Iris pigment epithelial cell (primary cell): ENCODE results near the gene WDR89.
"Not testable (repeated sequence)": the region's sequence is repeated elsewhere in the genome, so short reads cannot be mapped to it uniquely, and the experiment has no call there.

ENCODE experiments used
- DNase-seq: peaks from one replicate; pipeline ENCODE4 v3.0.0-alpha.2; 2011; ENCODE audit warnings: low read depth

The WDR89 gene

DNA sequence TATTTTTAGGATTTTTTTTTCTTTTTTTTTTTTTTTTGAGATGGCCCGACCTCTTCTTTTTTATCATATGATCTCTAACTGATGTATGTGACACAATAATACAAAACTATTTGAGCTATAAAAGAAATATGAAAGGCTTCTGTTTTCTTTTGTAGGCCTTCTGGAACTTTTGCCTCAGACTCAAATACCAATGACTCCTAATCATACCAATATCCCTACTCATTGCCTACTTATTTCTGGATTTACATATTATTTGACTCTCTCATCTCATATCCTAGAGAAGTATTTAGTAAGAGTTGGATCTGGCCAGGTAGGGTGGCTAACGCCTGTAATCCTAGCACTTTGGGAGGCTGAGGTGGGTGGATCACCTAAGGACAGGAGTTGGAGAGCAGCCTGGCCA lies 12.7 kb upstream of the WDR89 start:
- DNase-seq = peak; percentile 54

DNA sequence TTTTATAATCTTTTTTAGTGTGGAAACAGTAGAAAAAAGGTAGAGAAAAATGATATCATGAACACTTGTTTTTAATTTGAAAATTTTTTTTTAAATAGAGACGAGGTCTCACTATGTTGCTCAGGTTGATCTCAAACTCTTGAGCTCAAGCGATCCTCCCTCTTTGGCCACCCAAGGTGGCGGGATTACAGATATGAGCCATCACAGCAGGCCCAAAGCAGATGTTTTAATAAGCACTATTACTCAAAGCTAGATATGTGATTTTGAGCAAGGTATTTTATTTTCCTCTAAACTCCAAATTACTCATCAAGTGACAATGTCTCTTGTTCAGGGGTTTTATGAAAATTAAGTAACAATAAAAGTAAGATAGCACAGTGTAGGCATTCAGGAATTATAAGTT lies 10.7 kb upstream of the WDR89 start:
- no peak for DNase-seq

DNA sequence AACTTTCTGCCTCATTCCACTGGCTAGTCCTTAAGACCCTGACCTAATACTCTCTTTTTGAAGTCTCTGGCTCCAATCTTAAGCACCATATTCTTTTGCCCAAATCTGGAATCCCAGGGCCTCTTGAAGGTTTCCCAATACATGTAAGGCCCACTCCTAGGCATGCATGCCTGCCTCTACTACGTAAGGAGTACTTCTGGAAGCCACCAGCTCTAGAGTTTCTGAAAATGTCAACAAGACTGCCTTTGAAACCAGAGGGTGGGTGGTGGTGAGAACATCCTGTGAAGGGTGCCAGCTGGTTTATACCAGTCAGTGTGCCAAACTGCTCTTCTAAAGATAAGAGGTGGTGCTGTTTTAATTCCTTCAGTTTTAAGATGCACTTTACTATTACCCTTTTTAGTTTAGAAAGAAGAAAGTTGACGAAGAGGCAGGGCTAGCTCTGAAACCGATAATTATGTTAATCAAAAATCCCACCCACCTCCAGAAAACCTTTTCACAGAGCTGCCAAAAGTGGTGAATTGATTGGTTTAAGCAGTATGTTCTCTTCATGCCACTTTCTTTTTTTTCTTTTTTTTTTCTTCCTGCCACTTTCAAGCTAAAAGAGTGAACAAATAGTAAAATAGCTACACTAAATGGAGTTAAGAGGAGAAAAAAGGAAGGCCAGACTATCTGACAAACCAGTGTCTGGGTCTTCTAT lies 8.7 kb upstream of the WDR89 start:
- no peak for DNase-seq

DNA sequence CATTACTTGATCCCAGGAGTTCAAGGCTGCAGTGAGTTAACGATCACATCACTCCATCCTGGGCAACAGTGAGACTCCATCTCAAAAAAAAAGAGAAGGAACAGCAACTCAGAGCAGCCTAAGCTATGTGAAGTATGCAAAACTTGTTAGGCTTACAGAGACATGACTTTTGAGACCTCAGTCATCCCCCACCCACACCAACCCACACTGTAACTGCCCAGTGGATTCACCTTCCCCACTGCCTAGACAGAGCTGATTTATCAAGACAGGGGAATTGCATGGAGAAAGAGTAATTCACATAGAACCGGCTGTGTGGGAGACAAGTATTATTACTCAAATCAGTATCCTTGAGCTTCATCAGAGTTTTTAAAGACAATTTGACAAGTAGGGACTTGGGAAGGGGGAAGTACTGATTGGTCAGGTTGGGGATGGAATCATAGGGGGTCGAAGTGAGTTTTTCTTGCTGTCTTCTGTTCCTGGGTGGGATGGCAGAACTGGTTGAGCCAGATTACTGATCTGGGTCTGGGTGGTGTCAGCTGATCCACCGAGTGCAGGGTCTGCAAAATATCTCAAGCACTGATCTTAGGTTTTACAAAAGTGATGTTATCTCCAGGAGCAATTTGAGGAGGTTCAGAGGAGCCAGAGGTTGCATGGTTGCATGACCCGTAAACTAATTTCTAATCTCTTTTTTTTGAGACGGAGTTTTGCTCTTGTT lies 6.2 kb upstream of the WDR89 start:
- DNase-seq = peak; percentile 19

DNA sequence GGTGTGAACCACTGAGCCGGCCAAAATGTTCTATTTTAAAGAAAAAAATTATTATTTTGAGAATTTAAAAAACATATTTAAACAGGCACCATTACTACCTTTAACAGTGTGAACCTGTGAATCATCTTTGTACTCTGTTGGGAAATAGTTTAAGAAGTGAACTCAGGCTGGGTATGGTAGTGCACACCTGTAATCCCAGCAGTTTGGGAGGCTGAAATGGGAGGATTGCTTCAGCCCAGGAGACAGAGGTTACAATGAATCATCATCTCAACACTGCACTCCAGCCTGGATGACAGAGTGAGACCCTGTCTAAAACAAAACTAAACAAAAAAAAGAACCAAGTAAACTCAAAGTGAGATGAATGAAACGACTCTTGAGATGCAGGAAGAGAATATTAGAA lies 3.1 kb upstream of the WDR89 start:
- no peak for DNase-seq

DNA sequence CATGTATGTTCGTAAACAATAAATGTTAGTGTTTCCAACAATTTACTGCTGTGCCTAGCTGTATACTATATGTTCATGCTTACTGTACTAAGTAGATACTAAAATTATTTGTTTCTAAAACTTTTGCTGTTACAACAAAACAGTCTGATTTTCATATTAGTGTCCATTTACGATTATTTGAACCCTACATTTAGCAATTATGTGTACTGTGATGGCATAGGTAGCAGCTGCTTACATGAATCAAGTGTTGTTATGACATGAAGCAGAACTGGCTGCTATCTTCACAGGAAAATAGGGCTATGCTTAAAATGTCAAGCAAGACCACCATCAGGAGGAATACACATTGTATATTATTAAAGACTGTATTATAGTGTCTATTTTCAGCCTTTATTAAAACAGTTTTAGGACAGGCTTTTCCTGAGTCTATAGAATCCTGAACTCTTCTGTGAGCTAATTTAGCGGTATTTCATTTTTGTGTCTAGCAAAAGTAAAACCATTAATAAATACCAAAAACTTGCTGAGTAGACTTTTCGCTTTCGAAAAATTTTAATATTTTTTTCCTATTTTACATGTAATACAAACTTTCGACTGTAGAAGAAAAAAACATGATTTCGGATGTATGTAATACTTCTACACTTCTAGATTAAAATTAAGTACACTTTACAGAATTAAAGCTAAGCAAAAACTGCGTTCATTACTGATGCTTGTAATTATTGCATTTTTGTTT lies 1.1 kb upstream of the WDR89 start:
- no peak for DNase-seq

DNA sequence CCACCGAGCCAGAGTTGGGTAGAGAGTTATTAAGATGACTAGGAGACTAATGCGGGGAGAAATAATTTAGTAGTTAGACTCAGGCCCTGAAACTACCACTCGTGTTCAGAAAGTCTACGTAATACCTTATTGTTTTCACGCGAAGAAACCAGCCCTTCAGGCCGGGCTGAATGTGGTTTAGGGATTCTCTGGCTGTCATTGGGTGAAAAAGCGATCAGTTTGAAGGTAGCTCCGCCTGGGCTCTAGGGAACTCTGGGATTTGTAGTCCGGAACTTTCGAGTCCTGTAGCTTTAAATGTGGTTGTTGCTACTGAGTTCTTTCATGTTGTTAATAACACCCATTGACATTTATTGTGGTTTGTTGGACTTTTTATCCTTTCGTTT lies 549 bp upstream of the WDR89 start:
- peak; percentile 98 for DNase-seq

DNA sequence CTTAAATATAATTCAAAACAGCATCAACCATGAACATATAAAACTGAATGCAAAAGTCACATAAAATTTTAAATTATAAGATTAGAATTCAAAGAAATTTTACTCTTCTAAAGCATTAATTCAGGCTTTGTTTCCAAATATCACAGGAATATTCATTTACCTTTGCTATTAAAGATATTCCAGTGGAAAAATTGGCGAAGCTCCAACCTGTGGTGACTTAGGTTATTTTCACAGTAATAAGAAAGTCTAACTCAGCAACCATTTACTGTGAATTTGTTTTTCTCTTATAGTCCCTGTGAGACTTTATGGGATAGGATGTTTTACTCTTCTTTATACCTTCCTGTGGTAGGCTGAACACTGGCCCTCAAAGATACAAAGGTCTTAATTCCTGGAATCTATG lies 3.2 kb downstream of the WDR89 start:
- DNase-seq = no peak

DNA sequence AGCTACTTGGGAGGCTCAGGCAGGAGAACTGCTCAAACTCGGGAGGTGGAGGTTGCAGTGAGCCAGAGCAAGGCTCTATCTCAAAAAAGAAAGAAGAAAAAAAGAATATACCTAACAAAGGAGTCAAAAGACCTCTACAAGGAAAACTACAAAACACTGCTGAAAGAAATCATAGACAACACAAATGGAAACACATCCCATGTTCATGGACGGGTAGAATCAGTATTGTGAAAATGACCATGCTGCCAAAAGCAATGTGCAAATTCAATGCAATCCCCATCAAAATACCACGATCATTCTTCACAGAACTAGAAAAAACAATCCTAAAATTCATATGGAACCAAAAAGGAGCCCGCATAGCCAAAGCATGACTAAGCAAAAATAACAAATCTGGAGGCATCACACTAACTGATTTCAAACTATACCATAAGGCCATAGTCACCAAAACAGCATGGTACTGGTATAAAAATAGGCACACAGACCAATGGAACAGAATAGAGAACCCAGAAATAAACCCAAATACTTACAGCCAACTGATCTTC lies 5.5 kb downstream of the WDR89 start:
- DNase-seq = not testable (repeated sequence)

DNA sequence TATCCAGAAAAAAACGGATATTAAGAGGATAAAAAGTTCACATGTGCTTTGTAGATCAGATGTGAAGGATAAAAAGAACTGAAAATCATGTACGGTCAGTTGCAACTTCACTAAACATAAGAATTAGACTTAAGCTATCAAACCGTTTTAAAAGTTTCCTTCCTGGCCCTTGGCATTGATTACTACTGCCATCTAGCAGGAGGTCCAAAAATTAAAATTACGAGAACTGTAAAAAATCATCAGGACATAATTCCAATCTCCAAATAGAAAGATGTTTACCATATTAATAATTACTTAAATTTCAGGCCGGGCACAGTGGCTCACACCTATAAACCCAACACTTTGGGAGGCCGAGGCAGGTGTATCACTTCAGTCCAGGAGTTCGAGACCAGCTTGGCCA lies 7.9 kb downstream of the WDR89 start:
- no peak for DNase-seq

DNA sequence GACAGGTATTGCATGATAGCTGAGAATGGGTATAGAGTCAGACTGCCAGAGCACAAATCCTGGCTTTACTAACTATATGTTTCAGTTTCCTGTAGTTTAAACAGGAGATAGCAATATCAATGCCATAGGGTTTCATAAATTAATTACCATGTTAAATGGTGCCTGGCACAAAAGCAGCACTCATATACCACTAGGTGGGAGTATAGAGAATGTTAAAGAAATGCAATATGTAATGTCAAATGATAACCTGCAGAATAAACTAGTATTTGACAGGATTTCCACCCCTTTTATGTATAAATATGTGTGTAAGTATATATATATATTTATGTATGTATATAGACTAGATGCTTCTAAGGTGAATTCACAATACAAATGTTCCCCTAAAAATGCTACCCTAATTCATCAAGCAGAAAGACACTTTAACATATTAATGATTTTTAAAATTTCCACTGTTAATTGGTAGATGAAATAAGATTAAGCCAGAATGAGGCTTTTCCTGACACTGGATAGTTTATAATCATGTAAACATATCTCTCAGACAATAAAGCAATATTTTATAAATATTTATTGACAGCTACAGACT lies 8.6 kb downstream of the WDR89 start:
- no peak for DNase-seq

DNA sequence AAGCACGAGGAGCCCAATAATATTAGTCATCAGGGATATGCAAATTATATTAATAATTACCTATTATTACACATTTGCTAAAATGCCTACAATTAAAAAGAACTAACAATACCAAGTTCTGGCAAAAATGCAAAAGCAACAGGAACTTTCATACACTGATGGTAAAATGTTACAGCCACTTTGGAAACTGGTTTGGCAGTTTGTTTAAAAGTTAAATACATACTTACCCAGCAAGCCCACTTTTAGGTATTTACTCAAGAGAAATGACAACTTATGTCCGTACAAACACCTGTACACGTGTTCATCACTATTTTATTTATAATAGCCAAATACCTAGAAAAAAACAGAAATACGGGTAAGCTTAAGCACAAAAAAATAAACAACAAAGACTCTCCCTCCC lies 17.0 kb downstream of the WDR89 start:
- DNase-seq = no peak

DNA sequence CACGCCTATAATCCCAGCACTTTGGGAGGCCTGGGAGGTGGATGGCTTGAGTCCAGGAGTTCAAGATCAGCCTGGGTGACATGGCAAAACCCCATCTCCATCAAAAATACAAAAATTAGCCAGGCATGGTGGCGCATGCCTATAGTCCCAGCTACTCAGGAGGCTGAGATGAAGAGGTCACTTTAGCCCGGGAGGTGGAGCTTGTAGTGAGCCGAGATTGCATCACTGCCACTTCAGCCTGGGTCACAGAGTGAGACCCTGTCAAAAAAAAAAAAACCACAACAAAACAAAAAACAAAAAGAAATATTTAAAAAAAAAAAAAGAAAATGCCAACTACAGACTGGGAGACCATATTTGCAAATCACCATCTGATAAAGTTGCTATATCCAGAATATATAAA lies 17.5 kb downstream of the WDR89 start:
- no peak for DNase-seq

DNA sequence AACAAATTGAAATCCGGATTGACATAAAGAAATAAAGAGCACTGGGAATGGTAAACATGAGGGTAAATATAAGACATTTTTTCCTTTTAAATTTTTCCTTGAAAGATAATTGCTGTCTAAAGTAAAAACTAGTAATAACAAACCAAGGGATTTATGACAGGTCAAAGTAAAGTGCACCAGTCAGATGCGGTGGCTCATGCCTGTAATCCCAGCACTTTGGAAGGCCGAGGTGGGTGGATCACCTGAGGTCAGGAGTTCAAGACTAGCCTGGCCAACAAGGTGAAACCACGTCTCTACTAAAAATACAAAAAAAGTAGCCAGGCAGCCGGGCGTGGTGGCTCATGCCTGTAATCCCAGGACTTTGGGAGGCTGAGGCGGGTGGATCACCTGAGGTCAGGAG lies 19.7 kb downstream of the WDR89 start:
- DNase-seq = not testable (repeated sequence)

DNA sequence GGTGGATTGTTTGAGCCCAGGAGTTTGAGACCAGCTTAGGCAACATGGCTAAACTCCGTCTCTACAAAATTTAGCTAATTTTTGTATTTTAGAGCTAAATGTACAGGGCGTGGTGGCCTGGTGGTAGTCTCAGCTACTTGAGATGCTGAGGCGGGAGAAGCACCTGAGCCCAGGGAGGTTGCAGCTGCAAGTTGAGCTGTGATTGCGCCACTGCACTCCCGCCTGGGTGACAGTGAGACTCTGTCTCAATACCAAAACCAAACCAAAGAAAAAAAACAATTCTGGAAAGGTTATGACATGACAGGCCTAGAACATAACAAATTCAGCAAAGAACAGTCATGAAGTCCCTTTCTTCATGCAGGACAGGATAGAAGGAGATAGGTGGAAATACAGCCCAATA lies 25.7 kb downstream of the WDR89 start:
- DNase-seq = no peak

DNA sequence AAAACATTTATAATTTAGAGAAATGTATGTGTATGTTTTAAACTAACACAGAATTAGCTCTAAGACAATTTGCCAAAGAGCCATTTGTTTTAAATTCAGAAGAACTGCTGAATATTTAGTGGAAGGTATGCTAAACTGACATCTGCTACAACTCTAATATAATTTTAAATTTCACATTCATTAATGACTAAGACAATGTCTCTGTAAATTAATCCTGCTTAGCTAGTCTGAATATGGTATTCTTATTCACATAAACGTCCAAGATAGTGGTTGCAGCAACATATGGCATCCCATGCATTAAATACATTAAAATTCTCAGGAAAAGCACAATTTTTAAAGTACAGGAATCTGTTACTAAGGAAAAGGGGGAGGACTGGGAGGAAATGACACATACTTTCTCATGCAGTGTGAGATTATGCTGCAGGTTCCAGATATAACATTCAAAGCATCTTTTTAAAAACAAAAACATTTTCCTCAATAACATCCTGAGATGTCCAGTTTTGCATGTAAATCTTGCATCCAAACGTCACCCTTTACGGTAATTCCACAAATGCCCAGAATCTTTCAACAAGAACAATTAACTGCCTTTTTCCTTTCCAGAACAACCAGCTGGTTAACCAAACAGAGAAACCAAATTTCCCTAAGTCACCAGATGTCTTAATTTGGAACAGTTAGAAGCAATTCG lies 26.9 kb downstream of the WDR89 start:
- peak; percentile 56 for DNase-seq

DNA sequence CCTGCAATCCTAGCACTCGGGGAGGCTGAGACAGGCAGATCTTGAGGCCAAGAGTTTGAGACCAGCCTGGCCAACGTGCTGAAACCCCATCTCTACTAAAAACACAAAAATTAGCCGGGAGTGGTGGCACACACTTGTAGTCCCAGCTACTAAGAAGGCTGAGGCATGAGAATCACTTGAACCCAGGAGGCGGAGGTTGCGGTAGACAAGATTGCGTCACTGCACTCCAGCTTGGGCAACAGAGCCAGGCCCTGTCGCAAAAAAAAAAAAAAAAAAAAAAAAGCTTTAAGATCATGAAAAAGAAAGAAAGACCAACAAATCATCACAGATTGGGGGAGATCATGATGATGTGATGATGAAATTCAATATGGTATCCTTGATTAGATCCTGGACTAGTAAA lies 30.6 kb downstream of the WDR89 start:
- no peak for DNase-seq

DNA sequence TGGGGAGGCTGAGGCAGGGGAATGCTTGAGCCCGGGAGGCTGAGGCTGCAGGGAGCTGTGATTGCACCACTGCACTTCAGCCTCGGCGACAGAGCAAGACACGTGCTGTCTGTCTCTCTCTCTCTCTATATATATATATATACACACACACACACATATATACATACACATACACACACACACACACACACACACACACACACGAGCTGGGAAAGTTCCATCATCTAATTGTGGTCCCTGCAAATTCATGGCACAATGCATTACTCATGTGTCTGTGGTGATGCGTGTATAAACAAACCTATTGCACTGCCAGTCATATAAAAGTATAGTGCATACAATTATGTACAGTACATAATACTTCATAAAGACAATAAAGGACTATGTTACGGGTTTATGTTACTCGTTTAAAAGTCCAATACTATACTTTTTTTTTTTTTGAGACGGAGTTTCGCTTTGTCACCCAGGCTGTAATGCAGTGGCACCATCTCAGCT lies 36.6 kb downstream of the WDR89 start:
- DNase-seq = peak; percentile 33

DNA sequence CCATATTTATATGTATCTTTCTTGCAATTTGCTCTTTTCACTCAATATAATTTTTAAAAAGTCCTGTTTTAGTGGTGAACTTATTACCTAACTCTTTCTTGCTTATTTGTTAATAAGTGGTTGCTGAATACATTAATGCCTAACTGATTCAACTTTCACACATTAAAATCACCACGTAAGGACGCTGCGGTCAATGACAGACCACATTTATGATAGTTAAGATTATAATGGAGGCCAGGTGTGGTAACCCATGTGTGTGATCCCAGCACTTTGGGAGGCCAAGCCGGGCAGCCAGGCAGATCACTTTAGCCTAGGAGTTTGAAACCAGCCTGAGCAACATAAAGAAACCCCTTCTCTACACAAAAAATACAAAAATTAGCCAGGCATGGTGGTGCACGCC lies 37.0 kb downstream of the WDR89 start:
- DNase-seq = no peak

DNA sequence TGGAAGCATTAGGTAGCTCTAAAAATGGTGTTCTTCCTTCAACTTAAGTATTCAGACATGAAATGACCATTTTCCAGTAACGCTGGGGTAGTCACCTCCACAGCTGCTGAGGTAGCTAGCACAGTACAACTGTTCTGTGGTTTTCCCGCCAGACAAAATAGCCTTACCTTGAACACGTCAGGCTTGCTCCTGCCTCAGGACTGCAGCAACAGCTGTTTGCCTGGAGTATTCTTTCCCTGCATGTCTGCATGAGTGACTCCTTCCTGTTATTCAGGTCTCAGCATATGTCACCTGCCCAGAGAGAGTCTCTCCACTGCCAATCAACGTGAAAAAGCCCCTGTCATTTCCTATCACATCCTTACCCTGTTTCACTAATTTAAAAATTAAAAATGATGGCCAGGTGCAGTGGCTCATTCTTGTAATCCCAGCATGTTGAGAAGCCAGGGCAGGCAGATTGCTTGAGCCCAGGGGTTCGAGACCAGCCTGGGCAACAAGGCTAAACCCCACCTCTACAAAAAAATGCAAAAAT lies 37.9 kb downstream of the WDR89 start:
- no peak for DNase-seq

DNA sequence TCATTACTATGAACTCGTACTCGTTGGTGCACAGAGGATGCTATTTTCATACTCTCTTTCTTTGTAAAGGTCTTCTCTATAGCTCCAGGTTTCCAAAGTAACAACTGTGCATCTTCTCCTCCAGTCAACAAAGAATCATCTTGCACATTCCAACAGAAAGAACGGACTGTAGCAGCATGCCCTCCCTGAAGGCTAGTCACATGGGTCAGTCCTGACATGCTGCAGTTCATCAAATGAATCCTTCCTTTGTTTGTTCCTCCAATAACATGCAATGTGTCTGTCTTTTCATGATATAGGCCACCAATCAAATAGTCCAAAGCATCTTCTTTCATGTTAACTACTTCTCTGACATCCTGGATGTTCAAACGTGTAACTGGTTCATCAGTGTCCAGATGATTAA lies 42.9 kb downstream of the WDR89 start:
- no peak for DNase-seq
